Measurements from ENCODE around the gene RPS19. TPM values are rescaled to one million over a fixed set of nuclear protein-coding genes. Genes with fewer than 3 reads are reported as not detected.
"Not testable (repeated sequence)": the region's sequence is repeated elsewhere in the genome, so short reads cannot be mapped to it uniquely, and the experiment has no call there.

Gene RPS19
- total RNA-seq, 2 experiments from 2014 or later, result 2,625 to 2,652 TPM

DNA sequence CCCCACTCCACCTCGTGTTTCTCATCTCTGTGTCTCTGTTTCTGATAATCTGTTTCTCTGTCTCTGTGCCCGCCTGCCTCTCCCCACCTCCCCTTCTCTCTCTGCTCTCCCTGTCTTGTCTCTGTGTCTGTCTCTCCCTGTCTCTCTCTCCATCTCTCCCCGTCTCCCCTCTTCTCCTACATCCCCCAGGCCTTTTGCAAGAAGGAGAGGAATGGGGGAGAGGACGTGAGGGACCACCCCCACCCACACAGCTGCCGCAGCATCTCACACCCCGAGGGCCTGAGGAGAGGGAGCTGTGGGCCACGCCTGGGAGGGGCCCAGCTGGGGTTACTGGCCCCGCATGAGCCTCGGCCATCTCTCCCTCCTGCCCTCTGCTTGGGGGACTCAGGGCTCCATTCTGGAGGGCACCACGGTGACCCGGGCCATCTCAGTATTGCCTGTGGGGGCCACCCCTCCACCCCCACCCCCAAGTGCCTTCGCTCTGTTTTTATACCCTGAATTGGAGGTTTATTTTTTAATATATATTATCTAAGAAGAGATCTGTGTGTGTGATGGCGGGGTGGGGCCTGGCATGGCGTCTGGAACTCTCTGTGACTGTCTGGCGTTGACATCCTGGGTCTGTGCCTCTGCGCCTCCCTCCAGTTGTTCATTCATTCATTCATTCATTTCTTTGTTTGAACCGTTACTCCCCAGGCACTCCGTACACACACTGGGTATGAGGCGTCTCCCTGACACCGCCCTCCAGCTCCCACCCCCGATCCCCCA is 47.0 kb downstream of the RPS19 start:
- peaks cover 25% of the 10 kb centered on the region for H3K4me1 Mint-ChIP-seq
- ChIA-PET CTCF (no interaction called here), POLR2A (interaction anchor here (3.3 to 15.7 kb wide), 2 partner anchors 20 to 47 kb away, joined by 10 to 166 read pairs; partner anchors contain the start of genes ARHGEF1 and RPS19)
- peaks cover 69% of the 10 kb centered on the region for H3K36me3 Mint-ChIP-seq (ENCODE audit: low read depth)
- no peak overlapping the region for H3K4me3 Mint-ChIP-seq
- no peak for DNase-seq
- peaks cover 17% of the 10 kb centered on the region for H3K27me3 Mint-ChIP-seq
- no peaks in the 10 kb centered on the region for H3K9me3 Mint-ChIP-seq
- H3K27ac Mint-ChIP-seq, result no peak overlapping the region

- Mint-ChIP-seq H3K9me3 (no peaks in the 10 kb centered on the region), H3K27me3 (peaks cover 25% of the 10 kb centered on the region), H3K4me1 (peaks cover 27% of the 10 kb centered on the region), H3K27ac (no peak overlapping the region), H3K4me3 (no peak overlapping the region), H3K36me3 (ENCODE audit: low read depth) (peaks cover 61% of the 10 kb centered on the region)
- DNase-seq, result no peak
- ChIA-PET CTCF (no interaction called here), POLR2A (interaction anchor here (0.9 to 15.7 kb wide), 3 partner anchors 20 to 48 kb away, joined by 3 to 166 read pairs (median 10); partner anchors contain the start of genes ARHGEF1, ERFL and RPS19)
Observed at GRCh38 chr19:41907994-41908615, 48.0 kb downstream of the RPS19 start.

DNA sequence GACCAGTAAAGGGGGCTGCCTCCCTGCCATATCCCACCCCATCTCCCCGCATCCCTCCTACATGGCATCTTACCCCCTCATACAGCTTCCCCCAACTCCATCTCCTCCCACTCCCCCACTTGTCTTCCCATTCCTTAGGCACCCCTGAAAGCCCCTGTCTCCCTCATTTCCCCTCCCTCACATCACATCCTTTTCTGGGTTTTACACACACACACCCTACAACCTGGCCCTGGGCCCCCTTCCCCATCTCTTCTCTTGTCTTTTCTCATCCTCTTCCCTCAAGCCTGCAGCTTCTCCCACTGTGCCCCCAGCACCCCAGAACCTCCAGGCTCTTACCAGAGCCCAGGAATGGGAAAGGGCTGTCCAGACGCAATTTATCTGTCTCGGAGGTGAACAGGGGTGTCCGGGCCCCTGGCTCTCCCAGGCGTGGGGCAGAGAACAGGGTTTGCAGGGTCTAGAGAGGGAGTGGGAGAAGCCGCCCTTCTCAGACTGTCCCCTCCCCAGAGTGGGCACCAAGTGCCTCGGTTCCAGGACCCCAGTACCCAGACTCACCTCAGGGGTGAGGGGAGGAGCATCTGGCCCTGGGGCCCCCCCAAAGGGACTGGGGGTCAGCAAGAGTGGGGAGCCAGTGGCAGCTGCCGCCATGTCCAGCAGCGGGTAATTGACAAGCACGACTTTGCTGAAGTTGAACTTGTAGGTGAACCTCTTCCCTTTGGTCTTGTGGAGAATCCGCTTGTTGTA is 48.8 kb downstream of the RPS19 start:
- no peak for DNase-seq
- H3K27ac Mint-ChIP-seq, result no peak overlapping the region
- ChIA-PET POLR2A (interaction anchor here (0.9 to 15.7 kb wide), 5 partner anchors 19 to 49 kb away, joined by 3 to 166 read pairs (median 10); partner anchors contain the start of genes ARHGEF1, ERFL and RPS19), CTCF (no interaction called here)
- peaks cover 24% of the 10 kb centered on the region for H3K4me1 Mint-ChIP-seq
- H3K27me3 Mint-ChIP-seq, result peaks cover 32% of the 10 kb centered on the region
- peaks cover 53% of the 10 kb centered on the region for H3K36me3 Mint-ChIP-seq (ENCODE audit: low read depth)
- H3K4me3 Mint-ChIP-seq, result no peak overlapping the region
- no peaks in the 10 kb centered on the region for H3K9me3 Mint-ChIP-seq

DNA sequence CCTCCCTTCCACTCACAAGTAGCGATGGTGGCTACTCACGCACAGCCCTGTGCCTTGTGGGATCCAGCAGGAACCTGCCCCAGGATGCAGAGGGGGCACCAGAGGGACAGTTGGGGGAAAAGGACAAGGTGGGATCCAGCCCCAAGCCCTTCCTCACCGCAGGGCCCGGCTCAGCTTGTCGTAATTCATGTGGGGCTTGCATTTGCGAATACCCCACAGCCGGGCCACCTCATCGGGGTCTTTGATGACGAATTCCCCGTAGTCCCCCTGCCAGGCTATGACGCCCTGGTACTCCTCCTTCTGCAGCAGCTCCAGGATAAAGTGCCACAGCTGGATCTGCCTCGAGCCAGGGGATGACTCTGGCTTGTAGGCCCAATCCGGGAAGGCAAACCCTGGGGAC is 49.7 kb downstream of the RPS19 start:
- H3K9me3 Mint-ChIP-seq, result no peaks in the 10 kb centered on the region
- no peak overlapping the region for H3K4me3 Mint-ChIP-seq
- H3K27me3 Mint-ChIP-seq, result peaks cover 37% of the 10 kb centered on the region
- POLR2A ChIA-PET, result interaction anchor here (1.2 to 15.7 kb wide), 3 partner anchors 22 to 37 kb away, joined by 3 to 166 read pairs (median 26); partner anchors contain the start of gene ARHGEF1
- no peak overlapping the region for H3K27ac Mint-ChIP-seq
- CTCF ChIA-PET, result no interaction called here
- DNase-seq, result no peak
- peaks cover 23% of the 10 kb centered on the region for H3K4me1 Mint-ChIP-seq
- peaks cover 45% of the 10 kb centered on the region for H3K36me3 Mint-ChIP-seq (ENCODE audit: low read depth)

DNA sequence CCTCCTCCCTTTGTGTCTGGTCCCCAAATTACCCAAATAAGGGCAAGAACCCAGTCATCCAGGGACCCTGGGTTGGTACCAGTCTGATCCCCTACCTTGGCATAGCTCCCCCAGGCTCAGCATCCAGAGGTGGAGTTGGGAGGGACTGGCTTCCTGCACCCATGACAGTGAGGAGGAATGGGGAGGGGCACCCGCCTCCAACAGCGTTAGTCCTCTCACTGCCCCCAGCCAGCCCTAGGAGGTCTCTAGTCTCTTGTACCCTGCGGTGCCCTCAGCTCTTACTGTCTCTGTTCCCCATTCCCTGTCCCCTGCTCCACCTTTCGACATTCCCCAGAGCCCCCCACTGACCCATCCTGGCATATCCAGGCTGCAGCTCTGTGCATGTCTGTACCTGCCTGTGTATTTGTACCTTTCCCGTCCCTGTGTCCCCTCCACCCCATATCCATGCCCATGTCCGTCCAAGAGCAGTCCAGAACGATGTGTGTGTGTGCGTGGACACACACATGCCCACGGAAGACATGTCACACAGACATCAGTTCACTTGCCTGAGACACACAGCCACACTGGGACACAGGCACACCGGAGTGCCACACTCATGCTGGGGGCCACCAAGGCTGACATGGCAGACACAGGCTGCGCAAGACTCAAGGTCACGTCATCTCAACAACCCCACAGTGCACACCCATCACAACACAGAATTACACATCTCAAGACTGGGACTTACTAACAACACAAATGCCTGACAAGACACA is 50.4 kb downstream of the RPS19 start:
- CTCF ChIA-PET, result no interaction called here
- peak overlapping the region; percentile 41 for H3K27ac Mint-ChIP-seq

DNA sequence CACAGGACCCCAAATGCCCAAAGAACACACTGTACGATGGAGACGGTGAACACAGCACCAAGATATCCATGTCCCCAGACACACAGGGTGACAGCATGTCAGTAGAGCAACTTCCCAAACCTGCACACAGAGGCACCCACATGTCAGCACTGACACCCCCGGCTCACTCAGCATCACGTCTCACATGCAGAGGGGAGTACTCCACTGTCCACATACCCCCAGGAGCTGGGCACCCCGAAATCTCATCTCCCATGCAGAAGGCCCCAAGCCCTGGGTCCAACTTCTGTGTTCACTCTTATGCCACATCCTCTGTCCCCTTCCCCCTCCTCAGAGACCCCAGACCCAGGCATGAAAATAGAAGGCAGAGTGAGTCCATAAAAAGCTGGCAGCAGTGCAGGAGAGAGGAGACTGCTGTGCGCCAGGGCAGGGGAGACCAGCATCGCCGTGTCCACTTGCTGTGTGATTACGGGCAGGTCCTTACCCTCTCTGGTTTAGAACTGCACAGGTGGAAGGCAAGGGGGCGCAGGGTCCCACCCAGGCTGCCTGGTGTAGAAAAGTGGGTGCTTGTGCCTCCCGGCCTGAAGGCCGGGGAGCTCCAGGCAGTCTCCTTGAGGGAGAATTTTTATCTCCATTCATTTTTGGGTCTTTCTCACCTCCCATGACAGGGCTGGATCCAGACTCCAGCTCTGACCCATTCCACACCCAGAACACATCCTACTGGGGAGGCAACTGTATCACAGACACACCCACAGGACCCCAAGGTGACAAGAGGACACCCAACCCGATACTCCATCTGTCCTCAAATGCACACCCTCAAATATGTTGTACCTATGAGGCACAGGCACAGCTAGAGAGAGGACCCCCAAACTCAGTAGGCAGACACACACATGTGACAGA is 51.2 kb downstream of the RPS19 start:
- Mint-ChIP-seq H3K9me3 (no peaks in the 10 kb centered on the region), H3K36me3 (ENCODE audit: low read depth) (peaks cover 30% of the 10 kb centered on the region), H3K4me3 (no peak overlapping the region)

More for the DNA sequence above, 50.4 kb downstream of the RPS19 start:
- POLR2A ChIA-PET, result interaction anchor here (1.8 to 15.7 kb wide), 8 partner anchors 8 to 50 kb away, joined by 6 to 166 read pairs (median 9); partner anchors contain the start of genes ARHGEF1, CD79A and RPS19
- DNase-seq, result no peak
- Mint-ChIP-seq H3K36me3 (ENCODE audit: low read depth) (peaks cover 38% of the 10 kb centered on the region), H3K4me3 (no peak overlapping the region), H3K27me3 (peaks cover 39% of the 10 kb centered on the region), H3K4me1 (peaks cover 21% of the 10 kb centered on the region), H3K9me3 (no peaks in the 10 kb centered on the region)

GRCh38 chr19:41911889-41912731 is 52.1 kb downstream of the RPS19 start:
- DNase-seq, result no peak
- no peaks in the 10 kb centered on the region for H3K9me3 Mint-ChIP-seq
- H3K27ac Mint-ChIP-seq, result no peak overlapping the region
- H3K4me3 Mint-ChIP-seq, result no peak overlapping the region
- ChIA-PET POLR2A (interaction anchor here (0.8 to 15.7 kb wide), 11 partner anchors 10 to 52 kb away, joined by 4 to 166 read pairs (median 8); partner anchors contain the start of genes ARHGEF1, CD79A and RPS19), CTCF (interaction anchor here (1.2 kb wide), 1 partner anchor 24 kb away, joined by 3 read pairs; no protein-coding TSS in a partner anchor)
- peaks cover 39% of the 10 kb centered on the region for H3K27me3 Mint-ChIP-seq
- peaks cover 24% of the 10 kb centered on the region for H3K36me3 Mint-ChIP-seq (ENCODE audit: low read depth)
- H3K4me1 Mint-ChIP-seq, result peaks cover 15% of the 10 kb centered on the region

More for the DNA sequence above, 51.2 kb downstream of the RPS19 start:
- CTCF ChIA-PET, result interaction anchor here (1.2 kb wide), 1 partner anchor 23 kb away, joined by 3 read pairs; no protein-coding TSS in a partner anchor
- peak overlapping the region; percentile 41 for H3K27ac Mint-ChIP-seq
- H3K4me1 Mint-ChIP-seq, result peaks cover 17% of the 10 kb centered on the region
- POLR2A ChIA-PET, result interaction anchor here (0.8 to 15.7 kb wide), 11 partner anchors 9 to 51 kb away, joined by 4 to 166 read pairs (median 8); partner anchors contain the start of genes ARHGEF1, CD79A and RPS19
- DNase-seq, result no peak
- H3K27me3 Mint-ChIP-seq, result peaks cover 39% of the 10 kb centered on the region

- no peak for DNase-seq
- peaks cover 21% of the 10 kb centered on the region for H3K36me3 Mint-ChIP-seq (ENCODE audit: low read depth)
- CTCF ChIA-PET, result no interaction called here
- no peak overlapping the region for H3K4me3 Mint-ChIP-seq
- peaks cover 13% of the 10 kb centered on the region for H3K4me1 Mint-ChIP-seq
- no peaks in the 10 kb centered on the region for H3K9me3 Mint-ChIP-seq
- no peak overlapping the region for H3K27ac Mint-ChIP-seq
- H3K27me3 Mint-ChIP-seq, result peaks cover 39% of the 10 kb centered on the region
- POLR2A ChIA-PET, result interaction anchor here (1.9 to 2.4 kb wide), 3 partner anchors 10 to 36 kb away, joined by 4 to 8 read pairs (median 7); partner anchors contain the start of gene CD79A
Observed at GRCh38 chr19:41912899-41913537, 53.0 kb downstream of the RPS19 start.

- Mint-ChIP-seq H3K27ac (no peak overlapping the region), H3K27me3 (peaks cover 39% of the 10 kb centered on the region), H3K4me1 (peaks cover 13% of the 10 kb centered on the region), H3K4me3 (no peak overlapping the region), H3K36me3 (ENCODE audit: low read depth) (peaks cover 19% of the 10 kb centered on the region), H3K9me3 (no peaks in the 10 kb centered on the region)
- ChIA-PET CTCF (no interaction called here), POLR2A (no interaction called here)
- DNase-seq, result no peak
Observed at GRCh38 chr19:41913538-41914423, 53.7 kb downstream of the RPS19 start.

DNA sequence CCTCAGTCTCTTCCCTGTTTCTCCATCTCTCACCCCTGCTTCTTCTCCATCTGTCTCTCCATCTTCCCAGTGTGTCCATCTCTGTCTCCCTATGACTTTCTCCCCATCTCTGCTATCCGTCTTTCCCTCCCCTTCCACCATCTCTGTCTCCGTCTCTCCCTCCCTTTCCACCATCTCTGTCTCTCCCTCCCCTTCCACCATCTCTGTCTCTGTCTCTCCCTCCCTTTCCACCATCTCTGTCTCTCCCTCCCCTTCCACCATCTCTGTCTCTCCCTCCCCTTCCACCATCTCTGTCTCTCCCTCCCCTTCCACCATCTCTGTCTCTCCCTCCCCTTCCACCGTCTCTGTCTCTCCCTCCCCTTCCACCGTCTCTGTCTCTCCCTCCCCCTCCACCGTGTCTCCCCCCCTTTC is 54.4 kb downstream of the RPS19 start:
- H3K9me3 Mint-ChIP-seq, H3K27ac Mint-ChIP-seq, H3K4me3 Mint-ChIP-seq, DNase-seq, CTCF ChIA-PET, POLR2A ChIA-PET: not testable (repeated sequence)
- Mint-ChIP-seq H3K27me3 (peaks cover 39% of the 10 kb centered on the region), H3K36me3 (ENCODE audit: low read depth) (peaks cover 13% of the 10 kb centered on the region), H3K4me1 (peaks cover 13% of the 10 kb centered on the region)

All from activated CD4-positive, alpha-beta memory T cell treated with anti-CD3 and anti-CD28 coated beads, Interleukin-2, amount 10 ng/mL, durations not matched to agents 7 days and 5 days (primary cell).